ENCODE data around the gene DPP6.

- TF ChIP-seq CTCF (IDR thresholded peaks at IDR 0.05) (no peak), POLR2A (IDR thresholded peaks at IDR 0.05) (no peak)
Measured at GRCh38 chr7:154879629-154880028, 827.4 kb downstream of the DPP6 start.

Measured in heart left ventricle (tissue), 13 donors.